ENCODE data around the gene BTBD19.

- TF ChIP-seq POLR2A (IDR thresholded peaks at IDR 0.05) (no peak), CTCF (IDR thresholded peaks at IDR 0.05) (peak; percentile 97 to 99 (median 99))
Measured at GRCh38 chr1:44786138-44786840, 22.0 kb upstream of the BTBD19 start.

Data from Peyer's patch (tissue), 4 donors.